ENCODE results near the gene UGT2B11.
A peak's percentile ranks its signal among the peaks of the same experiment; 100 is the strongest.
"Not testable (repeated sequence)": the region's sequence is repeated elsewhere in the genome, so short reads cannot be mapped to it uniquely, and the experiment has no call there.

UGT2B11 gene

DNA sequence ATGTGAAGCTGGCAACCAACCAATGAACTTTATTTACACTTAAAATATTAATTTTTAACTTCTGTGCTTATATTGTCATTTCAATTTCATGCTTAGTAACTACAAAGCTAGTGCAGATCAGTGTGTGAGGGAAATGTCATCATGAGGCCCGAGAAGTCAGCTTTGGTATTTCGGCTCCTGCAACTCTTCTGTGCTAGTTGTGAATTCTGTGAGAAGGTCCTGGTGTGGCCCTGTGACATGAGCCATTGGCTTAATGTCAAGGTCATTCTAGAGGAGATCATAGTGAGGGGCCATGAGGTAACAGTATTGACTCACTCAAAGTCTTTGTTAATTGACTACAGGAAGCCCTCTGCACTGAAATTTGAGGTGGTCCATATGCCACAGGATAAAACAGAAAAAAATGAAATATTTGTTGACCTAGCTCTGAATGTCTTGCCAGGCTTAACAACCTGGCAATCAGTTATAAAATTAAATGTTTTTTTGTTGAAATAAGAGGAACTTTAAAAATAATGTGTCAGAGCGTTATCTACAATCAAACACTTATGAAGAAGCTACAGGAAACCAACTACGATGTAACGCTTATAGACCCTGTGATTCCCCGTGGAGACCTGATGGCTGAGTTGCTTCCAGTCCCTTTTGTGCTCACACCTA is 32.9 kb downstream of the UGT2B11 start:
- H3K4me3 ChIP-seq (ENCODE audit: low read length); H2BK15ac ChIP-seq (replicated peaks; ENCODE audit: low read depth); H3K27me3 ChIP-seq (ENCODE audit: insufficient read depth, low read length, poor library complexity); H3K4me1 ChIP-seq (ENCODE audit: control insufficient read depth, low read depth, low read length); H3K79me1 ChIP-seq (ENCODE audit: low read length); DNase-seq; H2BK5ac ChIP-seq (ENCODE audit: low read length); H2BK120ac ChIP-seq (ENCODE audit: low read depth, low read length); H3K79me2 ChIP-seq (ENCODE audit: control insufficient read depth, insufficient read depth, low read length); H3K4ac ChIP-seq (ENCODE audit: low read depth, low read length); H4K5ac ChIP-seq (ENCODE audit: low read length); H3K56ac ChIP-seq (ENCODE audit: low read length); H4K8ac ChIP-seq (ENCODE audit: low read depth, low read length); H3K9ac ChIP-seq (ENCODE audit: low read length); H3K36me3 ChIP-seq (ENCODE audit: control insufficient read depth, insufficient read depth, low read length); H3K18ac ChIP-seq (ENCODE audit: low read length); H3K4me2 ChIP-seq (ENCODE audit: low read length); H3K27ac ChIP-seq (ENCODE audit: low read depth, low read length); H2AK5ac ChIP-seq (ENCODE audit: low read length); H3K23ac ChIP-seq (ENCODE audit: low read length): not testable (repeated sequence)
- no CpG with 5 or more reads among the region's 6 CpGs for WGBS (ENCODE audit: extremely low coverage, insufficient coverage, low lambda C conversion rate)

- H2BK120ac ChIP-seq (ENCODE audit: low read depth, low read length); H2BK5ac ChIP-seq (ENCODE audit: low read length); H2BK15ac ChIP-seq (replicated peaks; ENCODE audit: low read depth); H3K4me1 ChIP-seq (ENCODE audit: control insufficient read depth, low read depth, low read length); DNase-seq; H3K4me3 ChIP-seq (ENCODE audit: low read length); H3K36me3 ChIP-seq (ENCODE audit: control insufficient read depth, insufficient read depth, low read length); H3K27me3 ChIP-seq (ENCODE audit: insufficient read depth, low read length, poor library complexity); H3K9ac ChIP-seq (ENCODE audit: low read length); H4K8ac ChIP-seq (ENCODE audit: low read depth, low read length); H3K79me2 ChIP-seq (ENCODE audit: control insufficient read depth, insufficient read depth, low read length); H2AK5ac ChIP-seq (ENCODE audit: low read length); H3K4ac ChIP-seq (ENCODE audit: low read depth, low read length); H3K79me1 ChIP-seq (ENCODE audit: low read length); H3K27ac ChIP-seq (ENCODE audit: low read depth, low read length); H3K56ac ChIP-seq (ENCODE audit: low read length); H3K18ac ChIP-seq (ENCODE audit: low read length); H4K5ac ChIP-seq (ENCODE audit: low read length); H3K23ac ChIP-seq (ENCODE audit: low read length); H3K4me2 ChIP-seq (ENCODE audit: low read length): not testable (repeated sequence)
- no CpG with 5 or more reads among the region's 1 CpG for WGBS (ENCODE audit: extremely low coverage, insufficient coverage, low lambda C conversion rate)
These were observed 34.7 kb downstream of the UGT2B11 start for GRCh38 chr4:69179817-69180216.

GRCh38 chr4:69178751-69179205 is 35.8 kb downstream of the UGT2B11 start:
- H3K4me1 ChIP-seq (ENCODE audit: control insufficient read depth, low read depth, low read length); H2BK5ac ChIP-seq (ENCODE audit: low read length); H3K27ac ChIP-seq (ENCODE audit: low read depth, low read length); H2BK15ac ChIP-seq (replicated peaks; ENCODE audit: low read depth); DNase-seq; H3K79me2 ChIP-seq (ENCODE audit: control insufficient read depth, insufficient read depth, low read length); H2AK5ac ChIP-seq (ENCODE audit: low read length); H4K5ac ChIP-seq (ENCODE audit: low read length); H3K4me2 ChIP-seq (ENCODE audit: low read length); H4K8ac ChIP-seq (ENCODE audit: low read depth, low read length); H3K79me1 ChIP-seq (ENCODE audit: low read length); H3K4me3 ChIP-seq (ENCODE audit: low read length); H3K9ac ChIP-seq (ENCODE audit: low read length); H3K18ac ChIP-seq (ENCODE audit: low read length); H3K56ac ChIP-seq (ENCODE audit: low read length); H3K23ac ChIP-seq (ENCODE audit: low read length); H3K36me3 ChIP-seq (ENCODE audit: control insufficient read depth, insufficient read depth, low read length); H2BK120ac ChIP-seq (ENCODE audit: low read depth, low read length); H3K27me3 ChIP-seq (ENCODE audit: insufficient read depth, low read length, poor library complexity); H3K4ac ChIP-seq (ENCODE audit: low read depth, low read length): not testable (repeated sequence)
- WGBS (ENCODE audit: extremely low coverage, insufficient coverage, low lambda C conversion rate), result no CpG with 5 or more reads among the region's 6 CpGs

GRCh38 chr4:69170233-69171134 is 44.1 kb downstream of the UGT2B11 start:
- H3K9ac ChIP-seq (ENCODE audit: low read length); H3K79me2 ChIP-seq (ENCODE audit: control insufficient read depth, insufficient read depth, low read length); H3K27ac ChIP-seq (ENCODE audit: low read depth, low read length); H4K8ac ChIP-seq (ENCODE audit: low read depth, low read length); H3K27me3 ChIP-seq (ENCODE audit: insufficient read depth, low read length, poor library complexity); H2AK5ac ChIP-seq (ENCODE audit: low read length); H3K23ac ChIP-seq (ENCODE audit: low read length); H2BK120ac ChIP-seq (ENCODE audit: low read depth, low read length); H2BK5ac ChIP-seq (ENCODE audit: low read length); H3K79me1 ChIP-seq (ENCODE audit: low read length); H3K36me3 ChIP-seq (ENCODE audit: control insufficient read depth, insufficient read depth, low read length); H2BK15ac ChIP-seq (replicated peaks; ENCODE audit: low read depth); H3K4me2 ChIP-seq (ENCODE audit: low read length); H3K4ac ChIP-seq (ENCODE audit: low read depth, low read length); H3K56ac ChIP-seq (ENCODE audit: low read length); H4K5ac ChIP-seq (ENCODE audit: low read length); H3K18ac ChIP-seq (ENCODE audit: low read length); H3K4me3 ChIP-seq (ENCODE audit: low read length); H3K4me1 ChIP-seq (ENCODE audit: control insufficient read depth, low read depth, low read length): not testable (repeated sequence)
- no CpG with 5 or more reads among the region's 2 CpGs for WGBS (ENCODE audit: extremely low coverage, insufficient coverage, low lambda C conversion rate)
- peak; percentile 48 for DNase-seq

DNA sequence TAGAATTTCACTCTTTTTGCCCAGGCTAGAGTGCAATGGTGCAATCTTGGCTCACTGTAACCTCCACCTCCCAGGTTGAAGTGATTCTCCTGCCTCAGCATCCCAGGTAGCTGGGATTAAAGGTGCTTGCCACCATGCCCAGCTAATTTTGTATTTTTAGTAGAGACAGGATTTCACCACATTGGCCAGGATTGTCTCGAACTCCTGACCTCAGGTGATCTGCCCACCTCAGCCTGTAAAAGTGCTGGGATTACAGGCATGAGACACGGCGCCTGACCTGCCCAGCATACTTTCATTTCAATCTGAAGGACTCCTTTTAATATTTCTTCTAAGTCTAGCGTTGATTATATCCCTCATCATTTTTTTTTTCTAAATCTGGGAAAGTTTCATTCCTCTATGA is 45.4 kb downstream of the UGT2B11 start:
- H3K27ac ChIP-seq (ENCODE audit: low read depth, low read length); H2AK5ac ChIP-seq (ENCODE audit: low read length): not testable (repeated sequence)
- no CpG with 5 or more reads among the region's 4 CpGs for WGBS (ENCODE audit: extremely low coverage, insufficient coverage, low lambda C conversion rate)

More for the DNA sequence above, 45.4 kb downstream of the UGT2B11 start:
- H3K4ac ChIP-seq (ENCODE audit: low read depth, low read length); H4K8ac ChIP-seq (ENCODE audit: low read depth, low read length); H2BK120ac ChIP-seq (ENCODE audit: low read depth, low read length); H3K4me3 ChIP-seq (ENCODE audit: low read length); H3K4me2 ChIP-seq (ENCODE audit: low read length); H3K23ac ChIP-seq (ENCODE audit: low read length); H3K27me3 ChIP-seq (ENCODE audit: insufficient read depth, low read length, poor library complexity); H3K56ac ChIP-seq (ENCODE audit: low read length); H3K18ac ChIP-seq (ENCODE audit: low read length); H3K79me2 ChIP-seq (ENCODE audit: control insufficient read depth, insufficient read depth, low read length); DNase-seq; H2BK15ac ChIP-seq (replicated peaks; ENCODE audit: low read depth); H2BK5ac ChIP-seq (ENCODE audit: low read length); H4K5ac ChIP-seq (ENCODE audit: low read length); H3K4me1 ChIP-seq (ENCODE audit: control insufficient read depth, low read depth, low read length); H3K79me1 ChIP-seq (ENCODE audit: low read length); H3K9ac ChIP-seq (ENCODE audit: low read length); H3K36me3 ChIP-seq (ENCODE audit: control insufficient read depth, insufficient read depth, low read length): not testable (repeated sequence)

Measured in mesendoderm (in vitro differentiated cells).